Stomach (tissue), 4 donors: ENCODE data around the gene BLOC1S2.

ENCODE experiments used
- CTCF ChIP-seq, 7 experiments: fragments of 450-650 bp in 4 of 7; fragments of 200-600 bp in 3 of 7; sonication (generic) in 3 of 7; IDR thresholded peaks; one replicate each; pipeline ENCODE4 v1.5.1; 2016 to 2019; ENCODE audit warnings: antibody characterized with exemption in 7 of 7, control low read depth in 2 of 7, mild to moderate bottlenecking in 1 of 7
- POLR2AphosphoS5 ChIP-seq, 3 donors: sonication (generic); formaldehyde crosslinking; IDR thresholded peaks; one replicate each; pipeline ENCODE4 v1.6.1; 2016; ENCODE audit warnings: antibody characterized with exemption in 3 of 3

- TF ChIP-seq CTCF (IDR thresholded peaks at IDR 0.05) = no peak
- no peak for TF ChIP-seq POLR2AphosphoS5 (IDR thresholded peaks at IDR 0.05)
Observed at GRCh38 chr10:100293066-100293465, 6.6 kb upstream of the BLOC1S2 start.
